AG09319 (cell line): ENCODE measurements around the gene SWSAP1.

Experiments
- DNase-seq: peaks from one replicate; pipeline ENCODE4 v3.0.0-alpha.2; 2010; ENCODE audit warnings: low read depth; ENCODE audit errors: extremely low read depth
- TF ChIP-seq, protein P1 (sequence below): IDR thresholded peaks from 2 replicates; pipeline ENCODE4 v1.5.1; 2011; ENCODE audit warnings: low read depth, mild to moderate bottlenecking, inconsistent platforms, low read length, moderate library complexity

The SWSAP1 gene

DNA sequence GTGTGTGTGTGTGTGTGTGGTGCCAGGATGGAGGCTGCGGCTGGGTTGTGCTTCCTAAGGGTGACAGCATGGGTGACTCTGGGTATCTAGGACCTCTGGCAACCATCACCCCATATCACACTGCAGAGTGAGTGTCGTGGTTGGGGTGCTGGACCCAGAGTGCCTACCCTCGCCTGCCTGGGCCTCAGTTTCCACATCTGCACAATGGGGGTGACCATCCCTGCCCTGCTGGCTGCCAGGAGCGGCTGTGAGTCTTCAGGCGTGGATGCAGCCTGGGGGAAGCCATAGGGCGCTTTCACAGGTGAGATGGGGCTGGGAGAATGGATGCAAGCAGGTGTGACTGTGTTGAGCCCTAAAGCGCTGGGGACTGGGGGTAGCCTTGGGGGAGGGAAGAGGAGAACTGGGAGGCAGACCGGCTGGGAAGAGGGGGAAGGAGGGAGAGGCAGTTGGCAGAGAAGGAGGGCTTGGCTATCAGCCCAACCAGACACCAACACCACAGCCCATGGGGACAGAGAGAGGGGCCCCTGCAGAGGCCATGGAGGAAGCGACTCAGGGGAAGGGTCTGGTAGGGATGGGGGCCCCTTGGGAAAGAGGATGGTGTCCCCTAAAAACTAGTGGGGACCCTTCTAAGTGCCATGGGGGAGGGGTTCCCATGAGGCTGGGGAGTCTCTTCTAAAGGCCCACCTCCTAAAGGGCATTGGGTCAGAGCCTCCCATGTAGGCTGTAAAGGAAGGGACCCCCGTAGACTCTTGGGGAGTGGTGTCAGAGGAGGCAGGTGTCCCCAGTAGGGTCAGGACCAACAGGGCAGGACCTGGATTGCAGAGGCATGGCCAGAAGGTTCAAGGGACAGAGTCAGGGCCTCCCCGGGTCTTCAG is 17.6 kb upstream of the SWSAP1 start:
- TF ChIP-seq, protein P1, sequence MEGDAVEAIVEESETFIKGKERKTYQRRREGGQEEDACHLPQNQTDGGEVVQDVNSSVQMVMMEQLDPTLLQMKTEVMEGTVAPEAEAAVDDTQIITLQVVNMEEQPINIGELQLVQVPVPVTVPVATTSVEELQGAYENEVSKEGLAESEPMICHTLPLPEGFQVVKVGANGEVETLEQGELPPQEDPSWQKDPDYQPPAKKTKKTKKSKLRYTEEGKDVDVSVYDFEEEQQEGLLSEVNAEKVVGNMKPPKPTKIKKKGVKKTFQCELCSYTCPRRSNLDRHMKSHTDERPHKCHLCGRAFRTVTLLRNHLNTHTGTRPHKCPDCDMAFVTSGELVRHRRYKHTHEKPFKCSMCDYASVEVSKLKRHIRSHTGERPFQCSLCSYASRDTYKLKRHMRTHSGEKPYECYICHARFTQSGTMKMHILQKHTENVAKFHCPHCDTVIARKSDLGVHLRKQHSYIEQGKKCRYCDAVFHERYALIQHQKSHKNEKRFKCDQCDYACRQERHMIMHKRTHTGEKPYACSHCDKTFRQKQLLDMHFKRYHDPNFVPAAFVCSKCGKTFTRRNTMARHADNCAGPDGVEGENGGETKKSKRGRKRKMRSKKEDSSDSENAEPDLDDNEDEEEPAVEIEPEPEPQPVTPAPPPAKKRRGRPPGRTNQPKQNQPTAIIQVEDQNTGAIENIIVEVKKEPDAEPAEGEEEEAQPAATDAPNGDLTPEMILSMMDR = no peak
- no peak for DNase-seq

DNA sequence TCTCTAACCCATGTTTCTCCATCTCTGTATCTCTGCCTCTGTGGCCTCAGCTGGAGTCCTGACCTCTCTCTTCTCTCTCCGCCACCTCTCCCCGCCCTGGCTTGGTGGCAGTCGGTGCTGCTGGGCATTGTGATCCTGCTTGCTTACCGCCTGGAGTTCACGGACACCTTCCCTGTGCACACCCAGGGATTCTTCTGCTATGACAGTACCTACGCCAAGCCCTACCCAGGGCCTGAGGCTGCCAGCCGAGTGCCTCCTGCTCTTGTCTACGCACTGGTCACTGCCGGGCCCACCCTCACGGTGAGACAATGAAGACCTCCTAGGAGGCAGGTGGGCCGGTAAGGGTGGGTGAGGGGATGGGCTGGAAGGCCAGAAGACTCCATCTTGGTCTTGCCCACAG is 15.0 kb upstream of the SWSAP1 start:
- TF ChIP-seq, protein P1 = no peak
- no peak for DNase-seq

DNA sequence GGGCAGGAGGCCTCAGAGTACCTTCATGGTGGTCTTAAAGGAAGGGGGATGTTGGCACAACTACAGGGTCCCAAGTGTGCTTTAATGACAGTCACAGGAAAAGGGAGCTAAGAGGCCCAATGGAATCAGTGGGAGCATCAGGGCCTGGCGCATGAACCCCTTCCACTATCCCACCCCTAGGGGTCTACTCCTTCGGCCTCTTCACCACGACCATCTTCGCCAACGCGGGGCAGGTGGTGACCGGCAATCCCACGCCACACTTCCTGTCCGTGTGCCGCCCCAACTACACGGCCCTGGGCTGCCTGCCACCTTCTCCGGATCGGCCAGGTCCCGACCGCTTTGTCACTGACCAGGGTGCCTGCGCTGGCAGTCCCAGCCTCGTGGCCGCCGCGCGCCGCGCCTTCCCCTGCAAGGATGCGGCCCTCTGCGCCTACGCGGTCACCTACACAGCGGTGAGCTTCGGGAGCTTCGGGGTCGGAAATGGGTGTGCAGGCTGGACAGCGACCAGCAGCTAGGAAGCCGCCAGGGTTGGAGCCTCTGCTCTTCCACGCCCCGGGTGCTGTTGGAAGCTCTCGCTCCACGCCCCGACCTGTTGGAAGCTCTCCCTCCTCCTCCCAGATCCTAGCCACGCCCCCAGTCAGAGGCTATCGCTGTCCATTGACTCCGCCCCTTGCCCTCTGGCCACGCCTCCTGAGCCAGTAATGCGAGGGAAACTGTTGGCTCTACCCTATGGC is 13.3 kb upstream of the SWSAP1 start:
- no peak for DNase-seq
- TF ChIP-seq, protein P1 = no peak

DNA sequence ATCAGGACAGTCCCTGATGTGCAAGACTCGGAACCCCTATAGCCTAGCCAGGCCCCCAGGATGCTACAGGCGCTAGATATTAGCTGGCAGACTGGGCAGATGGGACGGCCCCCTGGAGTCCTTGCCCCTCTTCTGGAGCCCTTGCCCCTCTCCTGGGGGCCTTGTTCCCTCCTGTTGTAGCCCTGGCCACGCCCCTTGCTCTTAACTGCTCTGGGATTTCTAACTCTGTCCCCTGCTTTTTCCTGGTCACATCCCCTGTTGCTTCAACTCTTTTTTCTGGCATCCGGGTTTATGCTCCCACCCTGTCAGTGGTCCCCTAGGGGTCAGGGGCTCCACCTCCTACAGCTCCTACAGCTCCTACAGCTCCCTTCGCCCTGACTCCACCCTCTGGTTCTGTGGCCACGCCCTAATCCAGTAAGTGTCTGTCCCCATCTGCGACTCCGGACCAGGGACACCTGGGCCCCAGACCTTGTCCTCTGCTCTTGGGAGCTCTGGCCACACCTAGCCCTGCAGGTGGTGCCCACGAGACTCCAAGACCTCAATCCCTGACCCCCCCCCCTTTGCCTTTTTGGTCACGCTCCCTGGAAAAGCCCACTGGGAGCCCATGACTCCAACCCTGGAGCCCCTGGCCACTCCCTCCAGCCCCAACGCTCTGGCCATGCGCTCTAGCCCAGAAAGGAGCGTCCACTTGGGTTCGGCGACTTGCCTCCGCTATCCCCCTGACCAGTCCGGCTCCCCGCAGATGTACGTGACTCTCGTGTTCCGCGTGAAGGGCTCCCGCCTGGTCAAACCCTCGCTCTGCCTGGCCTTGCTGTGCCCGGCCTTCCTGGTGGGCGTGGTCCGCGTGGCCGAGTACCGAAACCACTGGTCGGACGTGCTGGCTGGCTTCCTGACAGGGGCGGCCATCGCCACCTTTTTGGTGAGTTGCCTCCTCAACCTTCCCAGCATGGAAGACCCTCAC is 12.4 kb upstream of the SWSAP1 start:
- TF ChIP-seq, protein P1 = no peak
- no peak for DNase-seq

DNA sequence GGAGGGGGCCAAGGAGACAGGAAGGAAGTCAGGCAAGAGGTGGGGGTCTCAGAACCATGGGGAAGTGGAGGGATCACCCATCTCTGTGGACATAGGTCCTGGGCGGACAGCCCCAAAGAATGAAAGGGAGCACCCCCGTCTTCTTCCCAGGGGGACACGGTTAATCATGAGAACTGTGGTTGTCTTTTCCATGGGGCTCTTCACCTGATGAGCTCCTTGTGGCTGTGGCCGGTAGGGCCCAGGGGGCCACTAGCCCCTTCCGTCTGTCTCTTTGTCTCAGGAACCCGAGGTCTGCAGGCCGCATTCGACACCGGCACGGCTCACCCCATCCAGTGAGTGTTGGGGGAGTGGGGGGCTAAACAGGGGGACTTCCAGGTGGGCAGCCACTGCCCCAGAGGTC is 10.6 kb upstream of the SWSAP1 start:
- TF ChIP-seq, protein P1 = no peak
- no peak for DNase-seq

DNA sequence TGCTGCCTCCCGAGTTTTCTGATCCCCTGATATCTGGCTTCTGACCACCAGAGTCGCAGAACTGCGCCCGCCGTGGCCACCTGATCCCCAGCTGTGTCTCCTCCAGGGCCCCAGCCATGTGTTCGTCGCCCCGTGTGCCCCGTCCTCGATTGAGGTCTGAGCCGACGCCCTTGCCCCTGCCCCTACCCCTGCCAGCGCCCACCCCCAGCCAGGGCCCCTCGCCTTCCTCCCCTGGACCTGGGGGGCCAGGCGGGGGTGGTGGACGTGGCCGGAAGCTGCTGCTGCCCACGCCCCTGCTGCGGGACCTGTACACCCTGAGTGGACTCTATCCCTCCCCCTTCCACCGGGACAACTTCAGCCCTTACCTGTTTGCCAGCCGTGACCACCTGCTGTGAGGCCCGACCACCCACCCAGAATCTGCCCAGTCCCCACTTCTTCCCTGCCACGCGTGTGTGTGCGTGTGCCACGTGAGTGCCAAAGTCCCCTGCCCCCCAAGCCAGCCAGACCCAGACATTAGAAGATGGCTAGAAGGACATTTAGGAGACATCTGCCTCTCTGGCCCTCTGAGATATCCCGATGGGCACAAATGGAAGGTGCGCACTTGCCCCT is 10.1 kb upstream of the SWSAP1 start:
- DNase-seq = no peak
- TF ChIP-seq, protein P1 = no peak
